Measurements from ENCODE around the gene GABRR2. TPM values are rescaled to one million over a fixed set of nuclear protein-coding genes. Genes with fewer than 3 reads are reported as not detected.

GABRR2 gene
- total RNA-seq = 0.34 and 0.78 TPM in 2 replicates

DNA sequence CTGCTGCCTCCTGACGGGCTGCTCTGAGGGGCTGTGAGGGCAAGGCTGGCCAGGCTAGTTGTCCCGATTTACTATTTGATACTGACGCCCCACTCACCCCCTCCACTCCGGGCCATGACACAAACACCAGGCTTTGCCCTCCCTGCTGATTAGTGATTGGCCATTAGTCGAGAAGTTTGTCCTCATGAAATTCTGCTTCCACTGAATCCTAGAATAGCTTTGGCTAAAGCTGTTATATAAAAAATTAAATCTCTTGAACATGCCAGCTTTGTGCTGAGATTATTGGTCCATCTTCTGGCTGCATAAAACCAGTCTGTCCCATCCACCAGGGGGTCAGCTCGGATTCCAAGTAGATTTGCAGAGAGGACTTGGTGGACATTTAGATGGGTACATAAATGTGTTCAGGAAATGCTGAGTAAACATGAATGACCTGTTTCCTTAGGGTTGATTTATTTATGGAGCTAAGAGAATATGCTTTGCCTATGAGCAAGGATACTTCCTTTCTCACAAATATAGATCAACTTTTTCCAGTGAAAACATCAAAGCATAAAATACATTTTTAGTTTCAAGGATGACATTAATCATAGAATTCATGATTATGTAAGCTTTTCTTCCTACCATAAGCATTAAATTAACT lies at the start of gene GABRR2:
Gene GABRR2 (minus strand): TSS at position 51 of the 637 bp plus-strand sequence. CDS start 134 bp downstream, outside the sequence.
- intact Hi-C loops (cut with micrococcal nuclease) = no loop called here

DNA sequence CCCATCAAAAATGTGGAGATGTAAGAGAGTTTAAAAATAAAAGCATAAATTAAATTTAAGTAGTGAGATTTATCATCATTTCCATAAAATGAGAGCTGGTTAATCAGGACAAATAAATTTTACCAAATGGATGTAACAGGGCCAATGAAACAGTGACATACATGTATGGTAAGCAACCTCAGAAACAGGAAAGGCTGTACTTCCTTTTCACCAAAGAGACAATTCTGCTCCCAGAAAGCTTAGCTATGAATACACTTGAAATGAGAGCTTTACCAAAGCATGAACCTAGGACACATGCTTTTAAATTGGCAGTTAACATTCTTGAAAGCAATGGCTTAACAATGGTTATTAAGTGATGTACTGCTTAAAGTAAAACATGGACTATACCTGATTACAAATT lies 49.5 kb upstream of the GABRR2 start:
- no peaks in the 10 kb centered on the region for H3K36me3 Mint-ChIP-seq (ENCODE audit: low read depth)
- intact Hi-C loops (cut with micrococcal nuclease) = no loop called here
- H3K4me1 Mint-ChIP-seq (ENCODE audit: low read depth) = peaks cover 28% of the 10 kb centered on the region
- no peaks in the 10 kb centered on the region for H3K9me3 Mint-ChIP-seq
- H3K27me3 Mint-ChIP-seq (ENCODE audit: low read depth) = no peaks in the 10 kb centered on the region
- DNase-seq (ENCODE audit: low spot score) = no peak
- no peak overlapping the region for H3K27ac Mint-ChIP-seq
- H3K4me3 Mint-ChIP-seq (ENCODE audit: low read depth) = no peak overlapping the region

More for the DNA sequence above, at the start of gene GABRR2:
- Mint-ChIP-seq H3K4me3 (ENCODE audit: low read depth) (no peak within 1 kb of the TSS), H3K9me3 (no peaks in the 10 kb centered on the region), H3K27ac (no peak within 1 kb of the TSS), H3K27me3 (ENCODE audit: low read depth) (no peaks in the 10 kb centered on the region), H3K36me3 (ENCODE audit: low read depth) (peaks cover 5% of the 10 kb centered on the region), H3K4me1 (ENCODE audit: low read depth) (no peaks in the 10 kb centered on the region)
- DNase-seq (ENCODE audit: low spot score) = no peak

DNA sequence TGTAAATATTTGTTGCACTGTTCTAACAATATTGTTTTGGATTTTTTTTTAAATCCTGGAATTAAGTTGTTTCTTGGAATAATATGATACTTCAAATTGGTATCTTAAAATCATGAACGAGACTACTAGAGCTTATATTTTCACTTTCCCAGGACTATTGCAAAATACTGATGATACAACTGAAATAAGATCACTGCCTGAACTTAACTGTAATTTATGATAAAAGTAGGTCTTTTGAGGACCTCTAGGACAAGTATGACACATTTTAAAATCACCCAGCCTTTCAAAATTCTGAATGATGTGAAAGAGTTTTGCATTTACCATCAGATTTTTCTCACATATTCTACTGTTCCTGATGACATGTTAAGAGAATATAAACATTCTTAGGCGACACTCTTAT lies 46.1 kb upstream of the GABRR2 start:
- no peaks in the 10 kb centered on the region for H3K36me3 Mint-ChIP-seq (ENCODE audit: low read depth)
- H3K4me3 Mint-ChIP-seq (ENCODE audit: low read depth) = no peak overlapping the region
- H3K27me3 Mint-ChIP-seq (ENCODE audit: low read depth) = no peaks in the 10 kb centered on the region
- no peaks in the 10 kb centered on the region for H3K9me3 Mint-ChIP-seq
- H3K27ac Mint-ChIP-seq = no peak overlapping the region
- H3K4me1 Mint-ChIP-seq (ENCODE audit: low read depth) = peaks cover 52% of the 10 kb centered on the region
- no peak for DNase-seq (ENCODE audit: low spot score)
- intact Hi-C loops (cut with micrococcal nuclease) = no loop called here

DNA sequence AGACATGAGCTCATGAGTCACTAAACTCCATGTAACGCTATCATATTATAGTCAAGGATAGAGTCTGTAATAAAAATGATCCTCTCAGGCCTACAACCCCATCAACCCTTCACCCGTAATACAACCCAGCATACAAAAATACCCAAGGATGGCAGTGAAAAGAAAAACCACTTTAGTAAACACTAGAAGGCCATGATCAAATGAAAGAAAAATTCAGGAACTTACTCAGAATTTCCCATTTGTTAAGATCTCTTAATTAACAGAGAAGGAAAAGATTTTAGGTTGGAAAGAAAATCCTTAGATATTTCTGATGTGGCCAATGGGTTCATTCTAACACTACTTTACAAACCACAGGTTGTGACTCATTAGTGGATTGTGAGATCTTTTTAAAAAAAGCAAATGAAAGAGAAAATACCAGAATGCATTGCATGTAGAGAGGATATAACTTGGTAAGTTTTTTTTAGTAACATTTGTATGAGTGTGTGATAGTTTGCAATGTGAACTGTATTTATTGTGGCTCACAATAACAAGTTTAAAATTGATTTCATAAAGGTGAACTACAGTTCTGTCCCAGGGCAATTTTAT lies 45.4 kb upstream of the GABRR2 start:
- Mint-ChIP-seq H3K27me3 (ENCODE audit: low read depth) (no peaks in the 10 kb centered on the region), H3K9me3 (no peaks in the 10 kb centered on the region), H3K4me3 (ENCODE audit: low read depth) (no peak overlapping the region), H3K36me3 (ENCODE audit: low read depth) (no peaks in the 10 kb centered on the region), H3K27ac (peak overlapping the region; percentile 43), H3K4me1 (ENCODE audit: low read depth) (peaks cover 52% of the 10 kb centered on the region)
- DNase-seq (ENCODE audit: low spot score) = no peak
- intact Hi-C loops (cut with micrococcal nuclease) = no loop called here

DNA sequence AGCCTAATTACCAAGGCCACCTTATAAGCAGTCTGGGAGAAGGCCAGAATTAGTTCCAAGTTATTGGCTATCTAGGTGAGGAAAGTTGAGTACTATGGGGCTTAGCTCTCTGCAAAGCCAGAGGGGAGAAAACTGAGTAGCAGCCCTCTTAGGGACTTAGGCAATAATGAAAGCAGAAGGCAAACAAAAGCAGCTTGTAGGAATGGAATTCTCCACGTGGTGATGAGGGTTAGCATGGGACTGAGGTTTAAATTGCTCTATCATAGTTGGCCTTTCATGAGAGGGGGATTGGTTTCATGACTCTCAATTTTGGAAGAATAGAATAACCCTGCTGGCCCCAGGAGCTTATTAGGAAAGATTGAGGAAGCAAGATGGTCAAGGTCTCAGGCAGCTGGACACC lies 44.5 kb upstream of the GABRR2 start:
- Mint-ChIP-seq H3K4me1 (ENCODE audit: low read depth) (peaks cover 49% of the 10 kb centered on the region), H3K36me3 (ENCODE audit: low read depth) (no peaks in the 10 kb centered on the region), H3K27ac (no peak overlapping the region), H3K27me3 (ENCODE audit: low read depth) (no peaks in the 10 kb centered on the region), H3K4me3 (ENCODE audit: low read depth) (no peak overlapping the region), H3K9me3 (no peaks in the 10 kb centered on the region)
- intact Hi-C loops (cut with micrococcal nuclease) = loop anchor here (10.0 kb wide), 2 partner anchors 275 to 395 kb away; partner anchors contain the start of genes LYRM2 and RNGTT
- DNase-seq (ENCODE audit: low spot score) = no peak

DNA sequence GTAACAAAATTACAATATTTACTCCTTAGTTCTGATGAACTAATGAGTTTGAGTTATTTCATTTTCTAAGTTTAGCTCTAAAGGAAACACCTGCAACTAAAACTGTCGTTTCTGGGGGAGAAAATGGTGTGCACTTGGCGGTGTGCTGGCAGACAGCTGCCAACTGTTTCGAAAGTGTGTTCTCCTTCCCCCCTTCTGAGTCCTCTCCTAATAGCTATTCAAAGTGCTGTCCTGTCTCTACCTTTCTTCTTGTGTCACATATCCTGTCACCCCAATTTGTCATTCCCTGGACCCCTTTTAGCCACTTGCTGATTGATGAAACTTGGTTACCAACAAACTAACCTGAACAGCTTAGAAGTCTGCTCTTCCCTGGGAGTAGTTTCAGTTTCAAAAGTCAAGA lies 42.3 kb upstream of the GABRR2 start:
- Mint-ChIP-seq H3K9me3 (no peaks in the 10 kb centered on the region), H3K36me3 (ENCODE audit: low read depth) (no peaks in the 10 kb centered on the region), H3K27me3 (ENCODE audit: low read depth) (no peaks in the 10 kb centered on the region), H3K27ac (peak overlapping the region; percentile 68), H3K4me3 (ENCODE audit: low read depth) (peak overlapping the region; percentile 75), H3K4me1 (ENCODE audit: low read depth) (peaks cover 57% of the 10 kb centered on the region)
- no peak for DNase-seq (ENCODE audit: low spot score)
- intact Hi-C loops (cut with micrococcal nuclease) = loop anchor here (2.0 to 10.0 kb wide), 3 partner anchors 15 to 393 kb away; partner anchors contain the start of genes LYRM2 and RNGTT

DNA sequence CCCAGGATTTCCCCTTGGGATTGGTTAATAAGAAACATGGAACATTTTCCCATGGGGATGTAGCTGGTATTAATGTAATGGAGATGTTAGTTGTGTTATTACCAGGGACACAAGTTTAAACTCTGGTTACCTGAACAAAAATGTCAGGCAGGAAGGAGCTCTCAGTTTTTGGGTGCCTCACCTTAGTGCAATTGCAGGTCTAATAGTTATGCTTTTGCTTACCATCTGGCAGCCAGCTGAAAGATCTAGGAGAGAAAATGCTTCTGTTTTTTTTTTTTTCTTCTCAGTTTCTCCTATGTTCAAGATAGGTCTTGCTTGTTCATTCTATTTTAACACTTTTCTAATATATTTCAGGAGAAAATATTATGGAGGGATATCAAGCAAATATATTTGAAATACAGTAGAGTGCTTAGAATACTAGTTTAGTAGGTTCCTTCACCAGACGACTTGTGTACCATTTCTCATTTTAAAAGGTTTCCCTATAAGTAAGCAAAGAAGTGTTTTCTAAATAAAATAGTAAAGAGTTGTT lies 41.6 kb upstream of the GABRR2 start:
- DNase-seq (ENCODE audit: low spot score) = no peak
- peak overlapping the region; percentile 57 for H3K4me3 Mint-ChIP-seq (ENCODE audit: low read depth)
- no peak overlapping the region for H3K27ac Mint-ChIP-seq
- intact Hi-C loops (cut with micrococcal nuclease) = loop anchor here (2.0 to 10.0 kb wide), 3 partner anchors 16 to 392 kb away; partner anchors contain the start of genes LYRM2 and RNGTT
- H3K4me1 Mint-ChIP-seq (ENCODE audit: low read depth) = peaks cover 58% of the 10 kb centered on the region
- peaks cover 4% of the 10 kb centered on the region for H3K36me3 Mint-ChIP-seq (ENCODE audit: low read depth)
- H3K9me3 Mint-ChIP-seq = no peaks in the 10 kb centered on the region
- H3K27me3 Mint-ChIP-seq (ENCODE audit: low read depth) = no peaks in the 10 kb centered on the region

DNA sequence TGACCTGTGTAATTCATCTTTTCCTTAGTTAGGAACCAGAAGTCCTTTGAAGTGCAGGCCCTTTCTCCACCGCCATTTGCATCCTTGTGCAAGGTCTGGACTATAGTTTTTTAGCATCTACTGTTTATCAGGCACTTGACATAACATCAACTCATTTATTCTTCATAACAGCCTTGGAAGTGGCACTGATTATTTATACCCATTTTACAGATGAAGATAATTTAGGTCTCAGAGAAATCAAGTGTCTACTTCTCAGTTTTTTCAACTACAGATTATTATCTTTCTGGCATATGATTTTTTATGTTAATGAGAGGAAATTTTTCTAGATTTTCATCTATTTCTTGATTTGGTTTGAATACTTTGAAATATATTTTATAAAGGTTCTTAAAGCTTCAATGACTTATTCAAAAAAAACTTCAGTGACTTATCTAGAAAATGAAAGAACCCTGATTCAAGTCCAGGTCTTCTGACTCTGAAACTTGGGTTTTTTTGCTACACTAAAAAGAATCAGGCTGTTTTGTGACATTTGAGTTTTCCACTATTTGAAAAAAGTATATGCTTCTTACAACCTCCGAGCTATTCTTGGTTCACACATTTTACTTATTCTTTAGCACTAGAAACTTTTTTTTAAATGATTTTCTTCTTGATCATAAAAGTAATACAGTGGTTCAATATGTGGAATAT lies 40.6 kb upstream of the GABRR2 start:
- intact Hi-C loops (cut with micrococcal nuclease) = loop anchor here (2.0 to 10.0 kb wide), 3 partner anchors 17 to 391 kb away; partner anchors contain the start of genes LYRM2 and RNGTT
- no peak for DNase-seq (ENCODE audit: low spot score)
- Mint-ChIP-seq H3K4me1 (ENCODE audit: low read depth) (peaks cover 59% of the 10 kb centered on the region), H3K4me3 (ENCODE audit: low read depth) (no peak overlapping the region), H3K27me3 (ENCODE audit: low read depth) (no peaks in the 10 kb centered on the region), H3K36me3 (ENCODE audit: low read depth) (peaks cover 4% of the 10 kb centered on the region), H3K27ac (no peak overlapping the region), H3K9me3 (no peaks in the 10 kb centered on the region)

DNA sequence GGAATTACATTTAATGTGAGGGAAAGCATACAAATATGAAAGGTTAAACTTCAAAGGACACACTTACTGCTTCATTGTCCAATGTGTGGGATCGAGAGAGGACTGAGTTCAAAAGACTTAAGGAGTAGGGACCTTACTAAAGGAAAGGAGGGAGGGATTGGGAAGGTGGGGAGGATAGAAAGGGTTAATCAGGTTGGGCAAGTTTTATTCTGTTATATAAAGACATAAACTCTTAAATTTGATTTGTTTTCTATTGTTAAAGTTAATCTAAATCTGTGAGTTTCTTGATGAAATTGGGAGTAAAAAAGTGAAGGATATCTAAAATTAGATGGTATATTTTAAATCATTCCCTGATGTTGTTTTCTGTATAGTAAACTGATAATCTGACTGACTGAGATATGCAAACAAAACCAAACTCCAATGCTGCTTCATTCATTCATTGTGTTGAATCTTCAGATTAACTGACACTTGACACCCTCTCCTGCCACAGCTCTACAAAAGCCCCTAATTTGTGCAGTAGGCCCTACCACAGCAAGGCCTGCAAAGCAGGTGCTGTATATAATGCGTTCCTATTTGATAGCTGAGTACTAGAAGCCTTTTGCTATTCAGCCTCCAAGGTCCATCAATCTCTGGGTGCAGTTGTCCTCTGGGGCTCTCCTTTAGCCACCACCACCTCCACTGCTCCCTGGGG lies 38.7 kb upstream of the GABRR2 start:
- H3K4me3 Mint-ChIP-seq (ENCODE audit: low read depth) = peak overlapping the region; percentile 80

DNA sequence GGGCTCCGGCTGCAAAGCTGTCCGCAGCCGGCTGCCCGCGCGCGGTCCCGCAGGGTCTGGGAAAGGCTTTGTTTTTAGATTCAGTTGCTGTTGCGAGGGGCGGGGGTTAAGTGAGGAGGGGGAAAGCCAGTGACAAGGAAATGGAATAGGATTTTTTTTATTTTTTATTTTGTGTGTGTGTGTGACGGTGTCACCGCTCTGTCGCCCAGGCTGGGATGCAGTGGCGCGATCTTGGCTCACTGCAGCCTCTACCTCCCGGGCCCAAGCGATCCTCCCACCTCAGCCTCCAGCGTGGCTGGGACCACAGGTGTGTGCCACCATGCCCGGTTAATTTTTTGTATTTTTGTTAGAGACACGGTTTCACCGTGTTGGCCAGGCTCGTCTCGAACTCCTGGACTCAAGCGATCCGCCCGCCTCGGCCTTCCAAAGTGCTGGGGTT lies 38.0 kb upstream of the GABRR2 start:
- DNase-seq (ENCODE audit: low spot score) = no peak
- H3K36me3 Mint-ChIP-seq (ENCODE audit: low read depth) = peaks cover 24% of the 10 kb centered on the region
- intact Hi-C loops (cut with micrococcal nuclease) = loop anchor here (5.0 to 10.0 kb wide), 4 partner anchors 206 to 934 kb away; partner anchors contain the start of genes LYRM2, PM20D2 and RNGTT
- peak overlapping the region; percentile 80 for H3K4me3 Mint-ChIP-seq (ENCODE audit: low read depth)
- H3K4me1 Mint-ChIP-seq (ENCODE audit: low read depth) = peaks cover 68% of the 10 kb centered on the region
- peak overlapping the region; percentile 83 for H3K27ac Mint-ChIP-seq
- no peaks in the 10 kb centered on the region for H3K27me3 Mint-ChIP-seq (ENCODE audit: low read depth)
- no peaks in the 10 kb centered on the region for H3K9me3 Mint-ChIP-seq

More for the DNA sequence above, 38.7 kb upstream of the GABRR2 start:
- peak overlapping the region; percentile 83 for H3K27ac Mint-ChIP-seq
- no peak for DNase-seq (ENCODE audit: low spot score)
- H3K36me3 Mint-ChIP-seq (ENCODE audit: low read depth) = peaks cover 20% of the 10 kb centered on the region
- H3K4me1 Mint-ChIP-seq (ENCODE audit: low read depth) = peaks cover 66% of the 10 kb centered on the region
- H3K9me3 Mint-ChIP-seq = no peaks in the 10 kb centered on the region
- intact Hi-C loops (cut with micrococcal nuclease) = loop anchor here (5.0 to 10.0 kb wide), 4 partner anchors 207 to 933 kb away; partner anchors contain the start of genes LYRM2, PM20D2 and RNGTT
- H3K27me3 Mint-ChIP-seq (ENCODE audit: low read depth) = no peaks in the 10 kb centered on the region

DNA sequence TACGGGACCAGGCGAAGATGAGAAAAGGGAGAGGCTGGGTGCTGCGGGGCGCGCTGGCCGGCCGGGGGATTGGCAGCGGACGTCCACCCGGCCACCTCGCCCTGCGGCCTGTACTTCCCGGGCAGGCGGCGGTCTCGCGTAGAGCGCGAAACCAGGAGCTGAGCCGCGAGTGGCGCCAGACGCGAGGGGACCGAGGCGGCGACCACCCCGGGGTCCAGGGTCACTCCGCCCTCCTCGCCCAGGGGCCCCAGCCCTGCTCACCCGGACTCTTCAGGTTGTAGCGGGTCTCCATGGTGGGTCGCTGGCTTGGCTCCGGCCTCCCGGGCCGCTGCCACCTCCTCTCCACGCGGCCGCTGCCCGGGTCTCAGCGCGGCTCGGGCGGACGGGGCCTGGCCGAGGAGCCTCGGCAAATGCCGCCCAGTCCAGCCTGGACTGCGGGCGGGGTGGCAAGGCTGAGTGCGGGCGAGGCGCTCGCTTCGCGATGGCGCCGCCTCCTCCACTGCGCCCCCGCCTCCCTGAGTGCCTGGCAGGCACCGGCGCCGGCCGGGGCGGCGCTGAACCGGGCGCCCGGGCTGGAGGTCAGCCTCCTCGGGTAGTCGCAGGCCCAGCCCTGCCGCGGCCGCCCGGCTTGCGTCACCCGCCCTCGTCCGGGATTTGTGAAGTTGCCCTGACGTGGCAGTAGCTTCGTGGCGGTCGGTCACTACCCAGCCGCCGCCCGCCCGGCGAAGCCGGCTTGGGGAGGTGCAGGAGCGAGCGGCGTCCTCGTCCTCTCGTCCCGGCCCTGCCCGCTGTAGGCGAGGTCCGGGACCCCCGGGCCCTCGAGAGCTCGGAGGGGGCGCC lies 37.4 kb upstream of the GABRR2 start, which contains the start of gene UBE2J1:
Gene UBE2J1 (minus strand): TSS at position 445 of the 840 bp plus-strand sequence. CDS start 153 bp downstream, at position 292.
- peak; percentile 74 for DNase-seq (ENCODE audit: low spot score)
- Mint-ChIP-seq H3K4me1 (ENCODE audit: low read depth) (peaks cover 66% of the 10 kb centered on the region), H3K9me3 (no peaks in the 10 kb centered on the region), H3K27ac (peak within 1 kb of the TSS; percentile 92), H3K4me3 (ENCODE audit: low read depth) (peak within 1 kb of the TSS; percentile 96), H3K36me3 (ENCODE audit: low read depth) (peaks cover 24% of the 10 kb centered on the region), H3K27me3 (ENCODE audit: low read depth) (no peaks in the 10 kb centered on the region)
- intact Hi-C loops (cut with micrococcal nuclease) = loop anchor here (1.0 to 10.0 kb wide), 5 partner anchors 205 to 935 kb away; partner anchors contain the start of genes LYRM2, PM20D2, PNRC1 and RNGTT
